ENCODE data around the gene CEMIP.
A peak's percentile ranks its signal among the peaks of the same experiment; 100 is the strongest.

Gene CEMIP

GRCh38 chr15:80913541-80913940 is 134.4 kb downstream of the CEMIP start:
- H3K4me1 Mint-ChIP-seq (ENCODE audit: low read depth in 2 of 2), result peaks cover 0 to 7% of the 10 kb centered on the region in 2 donors
- H3K9me3 Mint-ChIP-seq, result no peaks in the 10 kb centered on the region
- no peak overlapping the region for H3K27ac Mint-ChIP-seq
- no peak for ATAC-seq (replicated peaks)
- H3K27me3 Mint-ChIP-seq, result no peaks in the 10 kb centered on the region
- no peak for DNase-seq
- peaks cover 3% of the 10 kb centered on the region for H3K36me3 Mint-ChIP-seq (ENCODE audit: insufficient read depth)
- no peak overlapping the region for H3K4me3 Mint-ChIP-seq

GRCh38 chr15:80915472-80915871 is 136.3 kb downstream of the CEMIP start:
- ATAC-seq (replicated peaks) (no peak), DNase-seq (no peak)
- H3K27ac Mint-ChIP-seq, result peak overlapping the region in 1 of 2 donors; percentile 38
- H3K27me3 Mint-ChIP-seq, result no peaks in the 10 kb centered on the region
- H3K4me3 Mint-ChIP-seq, result no peak overlapping the region
- no peaks in the 10 kb centered on the region for H3K9me3 Mint-ChIP-seq
- peaks cover 3% of the 10 kb centered on the region for H3K36me3 Mint-ChIP-seq (ENCODE audit: insufficient read depth)
- peaks cover 6 to 13% of the 10 kb centered on the region in 2 donors for H3K4me1 Mint-ChIP-seq (ENCODE audit: low read depth in 2 of 2)

- Mint-ChIP-seq H3K9me3 (no peaks in the 10 kb centered on the region), H3K27me3 (no peaks in the 10 kb centered on the region), H3K4me1 (ENCODE audit: low read depth in 2 of 2) (peaks cover 11 to 19% of the 10 kb centered on the region in 2 donors), H3K27ac (no peak overlapping the region), H3K36me3 (ENCODE audit: insufficient read depth) (peaks cover under 1% of the 10 kb centered on the region), H3K4me3 (no peak overlapping the region)
- ATAC-seq (replicated peaks), result no peak
- no peak for DNase-seq
Observed at GRCh38 chr15:80916056-80916455, 136.9 kb downstream of the CEMIP start.

- DNase-seq (no peak), ATAC-seq (replicated peaks) (no peak)
- no peaks in the 10 kb centered on the region for H3K27me3 Mint-ChIP-seq
- peak overlapping the region; percentile 47 to 52 for H3K27ac Mint-ChIP-seq
- no peaks in the 10 kb centered on the region for H3K36me3 Mint-ChIP-seq (ENCODE audit: insufficient read depth)
- no peaks in the 10 kb centered on the region for H3K9me3 Mint-ChIP-seq
- peaks cover 16 to 23% of the 10 kb centered on the region in 2 donors for H3K4me1 Mint-ChIP-seq (ENCODE audit: low read depth in 2 of 2)
- no peak overlapping the region for H3K4me3 Mint-ChIP-seq
Observed at GRCh38 chr15:80918196-80918783, 139.1 kb downstream of the CEMIP start.

- ATAC-seq (replicated peaks), result peak; percentile 37
- DNase-seq, result peak in 1 of 3 experiments; percentile 1
- H3K9me3 Mint-ChIP-seq, result no peaks in the 10 kb centered on the region
- H3K4me1 Mint-ChIP-seq (ENCODE audit: low read depth in 2 of 2), result peaks cover 16 to 23% of the 10 kb centered on the region in 2 donors
- H3K27me3 Mint-ChIP-seq, result no peaks in the 10 kb centered on the region
- H3K27ac Mint-ChIP-seq, result peak overlapping the region; percentile 84 to 87
- H3K36me3 Mint-ChIP-seq (ENCODE audit: insufficient read depth), result no peaks in the 10 kb centered on the region
- peak overlapping the region; percentile 10 to 15 for H3K4me3 Mint-ChIP-seq
Observed at GRCh38 chr15:80920271-80920699, 141.1 kb downstream of the CEMIP start.

GRCh38 chr15:80921736-80922410 is 142.7 kb downstream of the CEMIP start:
- no peak overlapping the region for H3K4me3 Mint-ChIP-seq
- ATAC-seq (replicated peaks) (no peak), DNase-seq (no peak)
- H3K27ac Mint-ChIP-seq, result no peak overlapping the region
- H3K36me3 Mint-ChIP-seq (ENCODE audit: insufficient read depth), result no peaks in the 10 kb centered on the region
- peaks cover 16 to 23% of the 10 kb centered on the region in 2 donors for H3K4me1 Mint-ChIP-seq (ENCODE audit: low read depth in 2 of 2)
- no peaks in the 10 kb centered on the region for H3K27me3 Mint-ChIP-seq
- H3K9me3 Mint-ChIP-seq, result no peaks in the 10 kb centered on the region

- H3K27ac Mint-ChIP-seq, result no peak overlapping the region
- no peaks in the 10 kb centered on the region for H3K36me3 Mint-ChIP-seq (ENCODE audit: insufficient read depth)
- H3K4me3 Mint-ChIP-seq, result no peak overlapping the region
Observed at GRCh38 chr15:80923668-80924067, 144.5 kb downstream of the CEMIP start.

GRCh38 chr15:80924278-80924677 is 145.1 kb downstream of the CEMIP start:
- peaks cover 16 to 23% of the 10 kb centered on the region in 2 donors for H3K4me1 Mint-ChIP-seq (ENCODE audit: low read depth in 2 of 2)
- ATAC-seq (replicated peaks) (no peak), DNase-seq (no peak)
- H3K27me3 Mint-ChIP-seq, result no peaks in the 10 kb centered on the region
- H3K9me3 Mint-ChIP-seq, result no peaks in the 10 kb centered on the region
- no peak overlapping the region for H3K27ac Mint-ChIP-seq
- no peak overlapping the region for H3K4me3 Mint-ChIP-seq
- H3K36me3 Mint-ChIP-seq (ENCODE audit: insufficient read depth), result no peaks in the 10 kb centered on the region

More at GRCh38 chr15:80923668-80924067, 144.5 kb downstream of the CEMIP start:
- Mint-ChIP-seq H3K9me3 (no peaks in the 10 kb centered on the region), H3K4me1 (ENCODE audit: low read depth in 2 of 2) (peaks cover 16 to 23% of the 10 kb centered on the region in 2 donors), H3K27me3 (no peaks in the 10 kb centered on the region)
- ATAC-seq (replicated peaks) (no peak), DNase-seq (no peak)

GRCh38 chr15:80925597-80926059 is 146.5 kb downstream of the CEMIP start:
- ATAC-seq (replicated peaks) (no peak), DNase-seq (no peak)
- Mint-ChIP-seq H3K27me3 (no peaks in the 10 kb centered on the region), H3K27ac (no peak overlapping the region), H3K9me3 (no peaks in the 10 kb centered on the region), H3K4me1 (ENCODE audit: low read depth in 2 of 2) (peaks cover 8 to 15% of the 10 kb centered on the region in 2 donors), H3K36me3 (ENCODE audit: insufficient read depth) (no peaks in the 10 kb centered on the region), H3K4me3 (no peak overlapping the region)

GRCh38 chr15:80926126-80926525 is 147.0 kb downstream of the CEMIP start:
- Mint-ChIP-seq H3K27ac (no peak overlapping the region), H3K9me3 (no peaks in the 10 kb centered on the region), H3K4me3 (no peak overlapping the region), H3K27me3 (no peaks in the 10 kb centered on the region), H3K36me3 (ENCODE audit: insufficient read depth) (no peaks in the 10 kb centered on the region), H3K4me1 (ENCODE audit: low read depth in 2 of 2) (peaks cover 3 to 11% of the 10 kb centered on the region in 2 donors)
- ATAC-seq (replicated peaks) (no peak), DNase-seq (no peak)

- Mint-ChIP-seq H3K27ac (no peak overlapping the region), H3K27me3 (no peaks in the 10 kb centered on the region), H3K4me3 (no peak overlapping the region), H3K4me1 (ENCODE audit: low read depth in 2 of 2) (no peaks in the 10 kb centered on the region), H3K36me3 (ENCODE audit: insufficient read depth) (no peaks in the 10 kb centered on the region), H3K9me3 (no peaks in the 10 kb centered on the region)
- DNase-seq (no peak), ATAC-seq (replicated peaks) (no peak)
Observed at GRCh38 chr15:80929225-80929624, 150.1 kb downstream of the CEMIP start.

GRCh38 chr15:80929689-80930088 is 150.5 kb downstream of the CEMIP start:
- Mint-ChIP-seq H3K27me3 (no peaks in the 10 kb centered on the region), H3K9me3 (no peaks in the 10 kb centered on the region), H3K36me3 (ENCODE audit: insufficient read depth) (no peaks in the 10 kb centered on the region), H3K27ac (no peak overlapping the region), H3K4me1 (ENCODE audit: low read depth in 2 of 2) (peaks cover 2 to 4% of the 10 kb centered on the region in 2 donors), H3K4me3 (no peak overlapping the region)
- DNase-seq, result no peak
- ATAC-seq (replicated peaks), result no peak

- H3K27me3 Mint-ChIP-seq, result no peaks in the 10 kb centered on the region
- H3K36me3 Mint-ChIP-seq (ENCODE audit: insufficient read depth), result no peaks in the 10 kb centered on the region
- no peaks in the 10 kb centered on the region for H3K9me3 Mint-ChIP-seq
- peaks cover 2 to 7% of the 10 kb centered on the region in 2 donors for H3K4me1 Mint-ChIP-seq (ENCODE audit: low read depth in 2 of 2)
- ATAC-seq (replicated peaks) (no peak), DNase-seq (no peak)
- no peak overlapping the region for H3K4me3 Mint-ChIP-seq
- no peak overlapping the region for H3K27ac Mint-ChIP-seq
Observed at GRCh38 chr15:80931191-80931590, 152.0 kb downstream of the CEMIP start.

All from effector memory CD8-positive, alpha-beta T cell (primary cell).